Measurements from ENCODE around the gene SPEG.

Gene SPEG

DNA sequence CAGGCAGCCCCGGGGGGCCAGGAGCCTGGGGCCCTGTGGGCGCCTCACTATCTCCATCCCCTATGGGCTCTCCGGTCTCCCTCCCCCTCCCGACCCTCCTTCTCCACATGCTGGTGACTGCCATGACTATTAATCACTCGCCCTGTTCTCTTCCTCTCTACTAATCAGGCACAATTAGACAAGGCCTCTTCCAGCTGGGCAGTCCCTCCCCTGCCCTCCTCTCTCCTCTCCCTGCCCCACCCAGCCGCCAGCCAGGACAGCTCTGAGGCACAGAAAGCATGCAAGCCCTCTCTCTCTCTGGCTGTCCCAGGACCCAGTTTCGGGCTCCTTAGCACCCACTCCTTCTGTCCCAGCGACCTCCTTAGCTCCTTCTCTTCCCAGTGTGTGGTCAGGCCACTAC is 85.4 kb downstream of the SPEG start:
- no peak for TF ChIP-seq SPI1 (IDR thresholded peaks at IDR 0.05; ENCODE audit: low read depth, low read length)
- TF ChIP-seq POLR2AphosphoS5 (IDR thresholded peaks at IDR 0.05; ENCODE audit: low read depth, low read length) = no peak
- no peak for TF ChIP-seq PAX5 (IDR thresholded peaks at IDR 0.05; ENCODE audit: insufficient read depth, low read length, severe bottlenecking)
- no peak for TF ChIP-seq POU2F2 (IDR thresholded peaks at IDR 0.05; ENCODE audit: low read depth, low read length)
- TF ChIP-seq TAF1 (IDR thresholded peaks at IDR 0.05; ENCODE audit: low read depth, low read length) = no peak
- no peak for TF ChIP-seq POLR2A (IDR thresholded peaks at IDR 0.05; ENCODE audit: low read depth, low read length)
- DNase-seq (ENCODE audit: insufficient read length, low spot score) (no peak), FAIRE-seq (no peak)

DNA sequence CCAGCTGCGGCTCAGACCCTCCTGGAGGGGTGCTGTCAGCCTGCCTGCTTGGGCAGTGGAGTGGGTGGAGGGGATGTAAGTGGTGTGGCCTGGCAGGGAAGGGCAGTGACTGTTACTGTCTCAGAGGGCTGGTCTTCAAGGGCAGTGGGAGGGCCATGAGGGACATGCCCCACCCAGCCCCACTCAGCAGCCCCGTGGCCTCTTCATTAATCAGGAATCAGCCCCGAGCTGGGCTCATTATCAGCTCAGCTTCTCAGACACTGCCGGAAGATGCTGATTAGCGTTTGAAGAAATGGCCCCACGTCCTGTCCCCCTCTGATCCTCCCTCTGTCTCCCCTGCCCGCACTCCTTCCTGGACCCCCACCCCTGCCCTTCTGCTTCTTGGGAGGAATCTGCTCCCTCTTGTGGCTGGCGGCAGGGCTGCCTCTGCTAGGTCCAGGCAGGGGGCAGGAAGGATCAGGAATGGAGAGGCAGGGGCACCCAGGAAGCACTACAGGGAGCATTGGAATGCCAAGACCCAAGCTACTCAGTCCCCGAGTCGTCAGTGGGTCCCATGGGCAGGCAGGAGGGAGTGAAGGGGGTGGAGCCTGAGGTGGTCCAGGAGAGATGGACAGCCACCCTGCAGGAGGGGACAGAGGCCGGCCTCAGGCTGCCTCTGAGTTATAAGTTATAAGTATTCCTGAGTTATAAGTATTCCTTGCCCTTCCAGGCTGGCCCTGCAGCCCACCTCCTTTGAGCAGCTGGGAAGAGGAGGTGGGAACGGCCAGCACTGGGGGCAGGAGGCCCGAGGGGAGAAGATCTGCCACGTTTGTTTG is 86.6 kb downstream of the SPEG start:
- no peak for FAIRE-seq
- TF ChIP-seq POU2F2 (IDR thresholded peaks at IDR 0.05; ENCODE audit: low read depth, low read length) = no peak
- TF ChIP-seq TAF1 (IDR thresholded peaks at IDR 0.05; ENCODE audit: low read depth, low read length) = no peak
- TF ChIP-seq POLR2AphosphoS5 (IDR thresholded peaks at IDR 0.05; ENCODE audit: low read depth, low read length) = no peak
- TF ChIP-seq POLR2A (IDR thresholded peaks at IDR 0.05; ENCODE audit: low read depth, low read length) = no peak
- no peak for TF ChIP-seq PAX5 (IDR thresholded peaks at IDR 0.05; ENCODE audit: insufficient read depth, low read length, severe bottlenecking)
- TF ChIP-seq SPI1 (IDR thresholded peaks at IDR 0.05; ENCODE audit: low read depth, low read length) = no peak

DNA sequence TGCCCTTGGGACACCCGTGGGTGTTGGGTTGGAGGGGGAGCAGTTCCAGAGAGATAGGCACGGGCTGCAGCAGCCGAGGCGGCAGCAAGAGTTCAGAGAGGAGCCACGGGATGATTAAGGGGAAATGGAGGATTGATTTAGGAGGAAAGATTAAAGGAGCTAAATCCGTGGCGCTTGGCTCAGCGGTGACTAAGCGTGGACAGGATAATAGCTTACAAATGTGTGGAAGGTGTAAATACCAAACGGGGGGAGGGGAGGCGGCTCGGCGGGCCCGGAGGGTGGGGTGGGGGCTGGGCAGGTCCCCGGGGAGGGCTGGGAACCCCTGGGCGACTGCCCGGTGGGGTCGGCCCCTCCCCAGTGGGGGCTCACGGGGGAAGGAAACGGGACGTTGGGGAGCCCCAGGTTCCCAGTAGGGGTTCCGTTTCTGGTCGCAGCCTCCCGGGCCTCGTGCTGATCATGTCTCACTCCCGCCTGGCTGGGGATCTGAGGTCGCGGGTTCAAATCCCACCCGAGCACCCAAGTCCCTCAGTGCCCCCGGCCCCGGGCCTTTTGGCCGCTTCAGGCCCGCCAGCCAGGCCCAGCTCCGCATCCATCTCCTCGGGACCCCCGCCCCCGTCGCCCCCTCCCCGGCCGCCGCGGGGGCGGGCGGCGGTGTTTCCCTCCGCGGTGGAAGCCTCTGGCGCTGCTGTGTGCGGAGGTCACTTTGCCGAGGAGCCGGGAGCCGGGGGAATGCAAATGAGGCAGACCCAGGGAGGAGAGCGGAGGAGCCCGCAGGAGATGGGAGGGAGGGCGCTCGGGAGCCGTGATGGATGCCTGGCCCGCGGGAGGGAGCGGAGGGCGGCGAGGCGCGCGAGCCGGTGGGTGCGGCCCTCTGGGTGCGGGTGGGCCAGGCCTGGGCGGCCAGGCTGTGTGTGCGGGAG is 87.7 kb downstream of the SPEG start:
- TF ChIP-seq POLR2A (IDR thresholded peaks at IDR 0.05; ENCODE audit: low read depth, low read length) = no peak
- TF ChIP-seq POU2F2 (IDR thresholded peaks at IDR 0.05; ENCODE audit: low read depth, low read length) = no peak
- no peak for TF ChIP-seq POLR2AphosphoS5 (IDR thresholded peaks at IDR 0.05; ENCODE audit: low read depth, low read length)
- no peak for TF ChIP-seq SPI1 (IDR thresholded peaks at IDR 0.05; ENCODE audit: low read depth, low read length)
- no peak for TF ChIP-seq PAX5 (IDR thresholded peaks at IDR 0.05; ENCODE audit: insufficient read depth, low read length, severe bottlenecking)
- no peak for TF ChIP-seq TAF1 (IDR thresholded peaks at IDR 0.05; ENCODE audit: low read depth, low read length)
- DNase-seq (ENCODE audit: insufficient read length, low spot score) (no peak), FAIRE-seq (no peak)

More for the DNA sequence above, 86.6 kb downstream of the SPEG start:
- DNase-seq (ENCODE audit: insufficient read length, low spot score) = no peak

DNA sequence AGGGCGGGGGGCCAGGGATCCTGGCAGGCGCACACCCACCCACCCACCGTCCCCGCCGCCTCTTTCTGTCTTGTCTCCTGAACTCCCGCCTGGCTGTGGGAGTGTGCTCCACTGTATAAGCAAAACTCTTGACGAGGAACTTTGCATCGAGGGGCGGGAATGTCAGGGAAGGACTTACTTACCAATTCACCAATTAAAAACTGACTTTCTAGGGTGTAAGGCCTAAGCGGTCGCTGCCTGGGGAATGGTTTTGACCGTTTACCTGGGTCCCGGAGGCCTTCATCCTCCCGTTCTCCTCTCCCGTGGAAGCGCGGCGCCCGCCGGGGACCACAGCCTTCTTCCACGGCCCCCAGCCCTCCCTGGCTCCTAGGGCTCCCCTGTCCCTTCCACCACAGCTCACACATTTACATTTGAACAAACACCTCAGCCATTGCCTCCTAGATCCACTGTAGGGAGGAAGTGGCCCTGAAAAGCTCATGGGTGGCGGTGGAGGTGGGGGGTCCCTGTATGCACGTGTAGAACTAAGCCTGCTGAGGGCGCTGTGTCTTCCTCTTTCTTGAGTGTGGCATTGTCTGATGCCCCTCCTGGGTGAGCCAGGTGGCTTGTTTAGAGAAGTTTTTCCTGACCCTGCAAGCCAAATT is 88.5 kb downstream of the SPEG start:
- no peak for FAIRE-seq

DNA sequence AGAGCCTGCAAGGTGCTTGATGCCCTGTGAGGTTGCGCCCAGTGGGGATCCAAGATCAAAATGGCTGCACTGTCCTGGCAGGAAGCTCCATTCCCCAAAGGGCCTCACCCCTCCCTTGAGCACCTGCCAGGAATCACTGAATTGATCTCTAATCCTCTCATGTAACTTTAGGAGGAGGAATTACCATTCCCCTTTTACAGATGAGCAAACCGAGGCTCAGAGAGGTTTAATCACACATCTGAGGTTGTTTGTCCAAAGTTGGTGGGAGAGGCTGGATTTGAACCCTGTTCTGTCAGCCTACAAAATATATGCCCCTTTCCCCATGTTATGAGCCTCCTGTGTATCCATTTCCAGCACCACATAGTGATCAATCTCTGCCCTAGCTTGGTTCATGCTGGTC is 90.2 kb downstream of the SPEG start:
- FAIRE-seq (no peak), DNase-seq (ENCODE audit: insufficient read length, low spot score) (no peak)
- TF ChIP-seq TAF1 (IDR thresholded peaks at IDR 0.05; ENCODE audit: low read depth, low read length) (no peak), SPI1 (IDR thresholded peaks at IDR 0.05; ENCODE audit: low read depth, low read length) (no peak), POLR2AphosphoS5 (IDR thresholded peaks at IDR 0.05; ENCODE audit: low read depth, low read length) (no peak), POLR2A (IDR thresholded peaks at IDR 0.05; ENCODE audit: low read depth, low read length) (no peak), POU2F2 (IDR thresholded peaks at IDR 0.05; ENCODE audit: low read depth, low read length) (no peak), PAX5 (IDR thresholded peaks at IDR 0.05; ENCODE audit: insufficient read depth, low read length, severe bottlenecking) (no peak)

More for the DNA sequence above, 88.5 kb downstream of the SPEG start:
- no peak for DNase-seq (ENCODE audit: insufficient read length, low spot score)
- TF ChIP-seq POLR2AphosphoS5 (IDR thresholded peaks at IDR 0.05; ENCODE audit: low read depth, low read length) (no peak), POLR2A (IDR thresholded peaks at IDR 0.05; ENCODE audit: low read depth, low read length) (no peak)

DNA sequence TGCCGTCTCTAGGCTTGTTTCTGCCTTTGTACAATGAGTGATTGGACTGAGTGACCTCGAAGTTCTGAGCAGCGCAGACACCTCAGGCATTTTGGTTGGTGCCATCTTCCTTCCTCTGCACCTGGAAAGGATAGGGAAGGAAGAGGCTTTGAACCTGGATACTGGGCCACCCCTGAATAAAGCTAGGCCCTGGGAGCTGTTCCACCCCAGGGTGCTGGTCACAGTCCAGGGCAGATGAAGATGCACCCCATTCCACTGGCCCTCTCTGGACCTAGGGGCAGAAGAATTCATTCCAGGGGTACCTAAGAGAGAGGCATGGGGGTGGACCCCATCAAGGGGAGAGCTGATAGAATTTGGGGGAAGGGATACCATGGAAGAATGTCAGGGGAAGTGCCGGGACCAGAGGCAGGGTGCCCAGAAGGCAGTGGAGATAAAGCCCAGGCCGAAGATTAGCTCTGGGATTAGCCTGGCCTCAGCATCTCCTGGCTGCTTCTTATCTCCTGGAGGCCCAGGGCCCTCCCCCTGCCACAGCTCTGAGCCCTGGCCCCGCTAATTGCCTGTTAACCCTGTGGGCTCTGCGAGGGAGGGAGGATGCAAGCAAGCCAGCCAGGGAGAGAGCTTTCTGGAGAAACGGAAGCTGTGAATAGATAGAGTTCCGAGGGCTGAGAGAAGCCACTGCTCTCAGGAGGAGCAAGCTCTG is 91.0 kb downstream of the SPEG start:
- TF ChIP-seq POLR2A (IDR thresholded peaks at IDR 0.05; ENCODE audit: low read depth, low read length) = no peak
- TF ChIP-seq SPI1 (IDR thresholded peaks at IDR 0.05; ENCODE audit: low read depth, low read length) = no peak
- TF ChIP-seq PAX5 (IDR thresholded peaks at IDR 0.05; ENCODE audit: insufficient read depth, low read length, severe bottlenecking) = no peak
- no peak for TF ChIP-seq TAF1 (IDR thresholded peaks at IDR 0.05; ENCODE audit: low read depth, low read length)
- TF ChIP-seq POLR2AphosphoS5 (IDR thresholded peaks at IDR 0.05; ENCODE audit: low read depth, low read length) = no peak
- TF ChIP-seq POU2F2 (IDR thresholded peaks at IDR 0.05; ENCODE audit: low read depth, low read length) = no peak
- no peak for DNase-seq (ENCODE audit: insufficient read length, low spot score)
- FAIRE-seq = no peak

DNA sequence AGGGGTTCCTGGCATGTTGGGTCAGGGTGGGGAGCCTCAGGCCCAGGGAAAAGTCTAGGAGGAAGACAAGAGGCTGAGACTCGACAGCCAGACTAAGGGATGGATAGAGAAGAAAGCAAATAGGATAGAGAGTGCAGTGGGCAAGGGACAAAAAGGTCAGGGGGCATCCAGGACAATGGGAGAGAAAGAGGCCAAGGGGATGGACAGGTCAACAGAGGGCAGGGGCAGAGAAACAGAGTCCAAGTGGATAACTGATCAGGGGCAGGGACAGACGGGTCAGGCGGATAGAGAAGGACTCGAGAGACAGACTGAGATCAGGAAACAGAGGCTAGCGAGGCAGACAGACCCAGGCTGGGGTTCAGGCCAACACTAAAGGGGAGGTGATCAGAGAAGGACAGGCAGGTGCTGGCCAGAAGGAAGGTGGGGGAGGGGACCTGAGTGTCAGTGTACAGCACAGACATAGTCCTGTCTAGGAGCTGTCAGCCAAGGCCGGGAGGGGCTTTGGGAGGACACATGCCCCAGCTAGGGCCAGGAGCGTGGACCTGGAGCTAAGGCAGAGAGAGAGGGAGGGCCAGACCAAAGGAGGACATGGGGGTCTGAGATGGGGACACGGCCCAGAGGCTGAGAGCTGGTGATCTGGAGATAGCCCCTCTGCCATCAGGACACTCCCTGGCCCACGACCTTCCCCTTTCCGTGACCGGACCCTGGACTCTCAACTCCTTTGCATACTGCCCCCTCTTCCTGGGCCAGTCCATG is 91.9 kb downstream of the SPEG start:
- no peak for TF ChIP-seq PAX5 (IDR thresholded peaks at IDR 0.05; ENCODE audit: insufficient read depth, low read length, severe bottlenecking)
- no peak for TF ChIP-seq POLR2AphosphoS5 (IDR thresholded peaks at IDR 0.05; ENCODE audit: low read depth, low read length)
- FAIRE-seq = no peak
- DNase-seq (ENCODE audit: insufficient read length, low spot score) = no peak

DNA sequence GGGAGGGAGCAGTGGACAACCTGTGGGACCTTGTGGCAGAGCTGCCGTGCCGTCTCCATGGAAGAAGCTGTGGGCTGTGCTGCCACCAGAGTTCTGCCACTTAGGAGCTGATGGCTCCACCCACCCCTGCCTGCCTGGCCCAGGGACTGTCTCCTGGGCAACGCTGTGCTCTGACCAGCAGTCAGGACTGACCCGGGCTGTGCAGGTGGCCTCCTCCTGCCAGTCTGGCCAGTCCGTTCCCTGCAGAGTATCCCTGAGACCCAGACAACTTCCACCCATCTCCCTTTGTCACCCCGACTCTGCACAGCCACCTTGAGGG is 92.4 kb downstream of the SPEG start:
- DNase-seq (ENCODE audit: insufficient read length, low spot score) = no peak
- TF ChIP-seq POLR2A (IDR thresholded peaks at IDR 0.05; ENCODE audit: low read depth, low read length) = no peak
- no peak for TF ChIP-seq TAF1 (IDR thresholded peaks at IDR 0.05; ENCODE audit: low read depth, low read length)
- no peak for TF ChIP-seq PAX5 (IDR thresholded peaks at IDR 0.05; ENCODE audit: insufficient read depth, low read length, severe bottlenecking)
- no peak for TF ChIP-seq POLR2AphosphoS5 (IDR thresholded peaks at IDR 0.05; ENCODE audit: low read depth, low read length)
- TF ChIP-seq SPI1 (IDR thresholded peaks at IDR 0.05; ENCODE audit: low read depth, low read length) = no peak
- no peak for TF ChIP-seq POU2F2 (IDR thresholded peaks at IDR 0.05; ENCODE audit: low read depth, low read length)
- FAIRE-seq = no peak
